Stimulated activated CD8-positive, alpha-beta memory T cell treated with anti-CD3 and anti-CD28 coated beads, Interleukin-7, amount 100 ng/mL, for 48 hours (primary cell): ENCODE results near the gene LRRC8E.
A peak's percentile ranks its signal among the peaks of the same experiment; 100 is the strongest.

Source experiments
- DNase-seq, 2 donors: peaks; one replicate each; pipeline ENCODE4 v3.0.0-alpha.2; 2020; ENCODE audit warnings: low read depth in 1 of 2; ENCODE audit errors: extremely low read depth in 1 of 2

Gene LRRC8E

GRCh38 chr19:7888145-7888825, at the start of gene LRRC8E:
LRRC8E (plus strand) TSS chr19:7888510; CDS start chr19:7895604, 7,094 bp downstream.
- DNase-seq, result peak in 1 of 2 donors; percentile 26

- DNase-seq, result no peak
Measured at GRCh38 chr19:7839476-7839875, 48.8 kb upstream of the LRRC8E start.

GRCh38 chr19:7840629-7841028, 47.7 kb upstream of the LRRC8E start:
- no peak for DNase-seq

DNA sequence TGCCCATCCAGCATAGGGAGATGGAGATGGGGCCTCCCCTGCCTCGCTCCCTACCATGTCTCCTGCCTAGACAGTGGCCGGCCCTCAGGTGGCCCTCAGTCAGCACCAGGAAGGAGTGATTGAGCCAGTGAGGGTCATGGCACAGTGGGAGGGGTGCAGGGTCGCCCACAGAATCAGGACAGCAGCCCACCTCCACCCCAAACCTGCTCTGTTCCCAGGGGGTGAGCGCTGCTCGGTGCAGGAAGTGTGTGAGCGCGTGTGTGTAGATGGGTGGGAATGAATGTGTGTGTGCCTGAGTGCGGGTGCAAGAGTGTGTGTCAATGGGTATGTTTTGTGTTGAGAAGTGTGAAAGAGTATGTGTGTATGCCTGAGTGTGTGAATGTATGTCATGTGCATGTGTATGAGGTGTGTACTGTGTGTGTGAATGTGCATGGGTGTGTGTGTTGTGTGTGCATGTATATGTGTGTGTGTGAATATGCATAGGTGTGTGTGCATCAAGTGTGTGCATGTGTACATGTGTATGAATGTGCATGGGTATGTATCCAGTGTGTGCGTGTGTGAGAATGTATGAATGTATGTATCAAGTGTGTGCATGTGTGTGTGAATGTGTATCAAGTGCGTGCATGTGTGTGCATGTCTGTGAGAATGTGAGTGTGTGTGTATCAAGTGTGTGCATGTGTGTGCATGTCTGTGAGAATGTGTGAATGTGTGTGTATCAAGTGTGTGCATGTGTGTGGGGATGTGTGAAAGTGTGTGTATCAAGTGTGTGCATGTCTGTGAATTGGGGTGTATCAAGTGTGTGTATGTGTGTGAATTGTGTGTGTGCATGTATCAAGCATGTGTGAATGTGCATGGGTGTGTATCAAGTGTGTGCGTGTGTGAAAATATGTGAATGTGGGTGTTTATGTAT, 46.3 kb upstream of the LRRC8E start:
- DNase-seq, result no peak

DNA sequence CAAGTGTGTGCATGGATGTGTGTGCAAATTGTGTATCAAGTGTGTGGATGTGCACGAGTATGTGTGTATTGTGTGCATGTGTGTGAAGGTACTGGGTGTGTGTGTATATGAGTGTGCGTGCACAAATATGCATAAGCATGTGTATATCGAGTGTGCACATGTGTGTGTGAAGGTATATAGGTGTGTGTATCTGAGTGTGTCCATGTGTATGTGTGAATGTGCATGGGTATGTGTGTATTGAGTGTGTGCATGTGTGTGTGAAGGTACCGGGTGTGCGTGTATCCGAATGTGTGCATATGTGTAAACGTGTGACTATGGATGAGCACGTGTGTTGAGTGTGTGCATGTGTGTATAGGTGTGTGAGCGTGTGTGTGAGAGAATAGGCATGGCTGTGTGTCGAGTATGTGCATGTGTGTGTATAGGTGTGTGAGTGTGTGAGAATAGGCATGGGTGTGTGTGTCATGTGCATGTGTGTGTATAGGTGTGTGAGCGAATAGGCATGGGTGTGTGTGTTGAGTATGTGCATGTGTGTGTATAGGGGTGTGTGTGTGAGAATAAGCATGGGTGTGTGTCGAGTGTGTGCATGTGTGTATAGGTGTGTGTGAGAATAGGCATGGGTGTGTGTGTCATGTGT, 45.5 kb upstream of the LRRC8E start:
- DNase-seq, result no peak

- DNase-seq, result no peak
Measured at GRCh38 chr19:7843521-7843920, 44.8 kb upstream of the LRRC8E start.

GRCh38 chr19:7844405-7844804, 43.9 kb upstream of the LRRC8E start:
- no peak for DNase-seq

DNA sequence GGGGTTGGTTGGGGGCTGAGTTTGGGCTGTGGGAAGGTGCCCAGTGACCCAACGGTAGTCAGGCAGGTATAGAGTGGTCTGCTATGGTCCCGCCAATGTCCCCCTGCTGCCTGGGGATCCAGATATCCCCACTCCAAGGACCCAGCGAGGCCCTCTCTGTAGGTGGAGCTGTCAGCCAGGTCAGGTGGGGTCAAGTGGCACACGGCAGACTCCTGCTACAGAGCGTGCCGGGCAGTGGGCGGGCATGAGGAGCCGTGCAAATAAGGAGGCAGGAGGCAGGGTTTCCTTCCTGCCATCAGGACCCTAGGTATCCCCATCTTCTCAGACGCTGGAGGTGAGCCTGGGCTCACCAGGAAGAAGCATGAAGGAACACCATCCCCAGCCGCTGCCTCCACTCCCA, 43.4 kb upstream of the LRRC8E start:
- no peak for DNase-seq

DNA sequence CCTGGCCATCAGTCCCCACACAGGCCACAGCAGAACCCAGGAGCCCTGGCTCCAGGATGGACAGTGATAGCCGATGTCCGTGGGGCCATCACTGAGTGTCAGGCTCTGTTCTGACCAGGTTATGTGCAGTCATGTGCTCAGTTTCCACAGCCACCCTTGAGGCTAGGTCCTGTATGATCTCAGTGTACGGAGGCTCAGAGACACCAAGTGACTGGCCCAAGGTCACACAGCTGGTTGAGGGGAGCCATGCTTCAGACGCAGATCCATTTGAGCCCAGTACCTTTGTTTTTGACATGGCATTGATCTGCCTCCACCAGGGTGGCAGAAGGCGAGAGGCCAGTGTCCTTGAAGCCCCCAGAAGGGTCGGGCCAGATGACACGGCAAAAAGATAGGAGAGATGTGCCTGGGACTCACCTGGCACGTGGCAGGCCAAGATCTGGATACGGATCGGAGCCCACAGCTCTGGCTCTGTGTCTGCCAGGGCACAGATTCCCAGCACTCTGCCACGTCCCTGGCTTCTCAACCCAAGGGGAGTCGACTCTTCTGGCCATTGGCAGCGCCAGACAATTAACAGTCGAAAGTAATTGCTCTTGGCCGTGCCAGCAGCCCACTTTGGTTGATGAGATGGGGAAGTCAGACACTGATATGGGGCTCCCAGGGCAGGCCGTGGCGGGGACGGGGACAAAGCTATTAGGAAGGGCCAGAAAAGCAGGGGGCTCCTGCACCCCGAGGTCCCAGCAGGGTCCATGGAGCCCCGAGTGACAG, 42.7 kb upstream of the LRRC8E start:
- no peak for DNase-seq

DNA sequence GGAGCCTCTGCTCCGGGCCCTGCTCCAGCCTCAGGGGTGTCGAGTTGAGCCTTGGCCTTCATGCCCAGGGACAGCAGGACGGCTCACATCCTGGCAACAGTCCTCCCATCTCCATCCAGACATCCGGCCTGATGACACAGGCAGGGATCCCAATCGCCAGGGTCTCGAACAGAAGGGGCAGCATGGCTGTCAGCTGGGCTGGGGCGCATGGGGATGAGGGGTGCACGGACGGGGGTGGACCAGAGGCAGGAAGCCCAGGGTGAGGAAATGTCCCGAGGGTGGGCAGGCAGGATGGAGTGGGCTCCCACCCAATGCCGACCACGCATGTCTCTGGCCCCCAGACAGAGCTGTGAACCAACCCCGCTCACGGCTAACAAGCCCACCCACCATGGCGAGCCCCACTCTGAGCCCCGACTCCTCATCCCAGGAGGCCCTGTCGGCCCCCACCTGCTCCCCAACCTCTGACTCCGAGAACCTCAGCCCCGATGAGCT, 42.1 kb upstream of the LRRC8E start:
- DNase-seq, result no peak

DNA sequence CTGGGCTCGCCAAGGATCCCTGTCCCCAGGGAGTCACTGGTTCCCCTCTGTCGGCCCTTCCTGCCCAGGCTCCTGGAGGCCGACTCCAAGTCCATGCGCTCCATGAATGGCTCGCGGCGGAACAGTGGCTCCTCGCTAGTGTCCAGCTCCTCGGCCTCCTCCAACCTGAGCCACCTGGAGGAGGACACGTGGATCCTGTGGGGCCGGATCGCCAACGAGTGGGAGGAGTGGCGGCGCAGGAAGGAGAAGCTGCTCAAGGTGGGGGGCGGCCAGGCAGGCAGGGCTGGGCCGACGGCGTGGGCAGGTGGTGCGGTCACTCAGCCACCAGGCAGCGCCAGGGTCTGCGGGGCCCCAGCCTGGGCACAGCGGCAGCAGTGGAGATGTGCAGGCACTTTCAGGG, 40.6 kb upstream of the LRRC8E start:
- no peak for DNase-seq

GRCh38 chr19:7848779-7849457, 39.4 kb upstream of the LRRC8E start:
- DNase-seq, result no peak

- DNase-seq, result no peak
Measured at GRCh38 chr19:7849631-7849999, 38.7 kb upstream of the LRRC8E start.

- DNase-seq, result no peak
Measured at GRCh38 chr19:7850000-7850813, 38.1 kb upstream of the LRRC8E start.

GRCh38 chr19:7850945-7851622, 37.2 kb upstream of the LRRC8E start:
- DNase-seq, result no peak

- DNase-seq, result no peak
Measured at GRCh38 chr19:7851623-7852500, 36.4 kb upstream of the LRRC8E start.

- DNase-seq, result peak; percentile 39 to 57
Measured at GRCh38 chr19:7852851-7853769, 35.2 kb upstream of the LRRC8E start.
